ENCODE measurements around the gene FAM78B.

DNA sequence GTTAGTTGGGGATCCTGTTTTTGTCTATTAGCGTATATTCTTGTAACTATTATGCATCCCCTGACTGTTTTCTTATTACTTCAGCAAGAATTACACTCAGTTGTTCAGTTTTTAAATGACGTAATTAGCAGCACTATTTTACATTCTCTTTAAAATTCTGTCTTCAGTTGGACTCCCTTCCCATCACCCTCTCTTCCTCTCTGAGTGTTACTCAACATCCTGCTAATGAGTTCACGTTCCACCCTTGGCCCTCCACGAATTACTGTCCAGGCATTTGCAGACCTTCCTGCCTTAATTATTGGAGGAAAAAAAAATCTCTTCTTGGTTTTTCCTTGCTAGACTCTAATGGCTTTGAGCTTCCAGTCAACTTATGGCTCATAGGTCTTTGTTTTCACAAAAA is 23.6 kb upstream of the FAM78B start:
- TF ChIP-seq POLR2AphosphoS5 (IDR thresholded peaks at IDR 0.05) (no peak), POLR2A (IDR thresholded peaks at IDR 0.05) (no peak), EP300 (IDR thresholded peaks at IDR 0.05) (no peak)
- TF ChIP-seq, protein P1, sequence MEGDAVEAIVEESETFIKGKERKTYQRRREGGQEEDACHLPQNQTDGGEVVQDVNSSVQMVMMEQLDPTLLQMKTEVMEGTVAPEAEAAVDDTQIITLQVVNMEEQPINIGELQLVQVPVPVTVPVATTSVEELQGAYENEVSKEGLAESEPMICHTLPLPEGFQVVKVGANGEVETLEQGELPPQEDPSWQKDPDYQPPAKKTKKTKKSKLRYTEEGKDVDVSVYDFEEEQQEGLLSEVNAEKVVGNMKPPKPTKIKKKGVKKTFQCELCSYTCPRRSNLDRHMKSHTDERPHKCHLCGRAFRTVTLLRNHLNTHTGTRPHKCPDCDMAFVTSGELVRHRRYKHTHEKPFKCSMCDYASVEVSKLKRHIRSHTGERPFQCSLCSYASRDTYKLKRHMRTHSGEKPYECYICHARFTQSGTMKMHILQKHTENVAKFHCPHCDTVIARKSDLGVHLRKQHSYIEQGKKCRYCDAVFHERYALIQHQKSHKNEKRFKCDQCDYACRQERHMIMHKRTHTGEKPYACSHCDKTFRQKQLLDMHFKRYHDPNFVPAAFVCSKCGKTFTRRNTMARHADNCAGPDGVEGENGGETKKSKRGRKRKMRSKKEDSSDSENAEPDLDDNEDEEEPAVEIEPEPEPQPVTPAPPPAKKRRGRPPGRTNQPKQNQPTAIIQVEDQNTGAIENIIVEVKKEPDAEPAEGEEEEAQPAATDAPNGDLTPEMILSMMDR (IDR thresholded peaks at IDR 0.05) = no peak

Measured in stomach (tissue), 4 donors.